Smooth muscle cell (in vitro differentiated cells): ENCODE data around the gene ENTPD1. TPM values are rescaled to one million over a fixed set of nuclear protein-coding genes. Genes with fewer than 3 reads are reported as not detected.

ENCODE experiments used
- DNase-seq: peaks from one replicate; lab custom pipeline; 2025; ENCODE audit not compliant: unreplicated experiment; lab: John Stamatoyannopoulos, UW
- H2AFZ ChIP-seq: fragments of 200-600 bp; sonication (generic); 2 replicates; pipeline ENCODE4 v1.6.0; 2016; ENCODE audit warnings: antibody characterized with exemption, low read depth, mild to moderate bottlenecking
- H3F3A ChIP-seq: fragments of 200-600 bp; sonication (generic); 2 replicates; pipeline ENCODE4 v1.6.0; 2017; ENCODE audit warnings: antibody characterized with exemption, low read depth
- H3K27ac ChIP-seq: fragments of 200-600 bp; sonication (generic); 2 replicates; pipeline ENCODE4 v1.5.1; 2016; ENCODE audit warnings: low read depth, mild to moderate bottlenecking
- H3K27me3 ChIP-seq: fragments of 200-600 bp; sonication (generic); 2 replicates; pipeline ENCODE4 v1.6.1; 2016; ENCODE audit warnings: low read depth, mild to moderate bottlenecking
- H3K36me3 ChIP-seq: fragments of 200-600 bp; sonication (generic); 2 replicates; pipeline ENCODE4 v1.5.1; 2016; ENCODE audit warnings: low read depth
- H3K4me1 ChIP-seq: fragments of 200-600 bp; sonication (generic); 2 replicates; pipeline ENCODE4 v1.5.1; 2016; ENCODE audit warnings: low read depth
- H3K4me2 ChIP-seq: fragments of 200-600 bp; sonication (generic); 2 replicates; pipeline ENCODE4 v1.6.0; 2016; ENCODE audit warnings: mild to moderate bottlenecking
- H3K4me3 ChIP-seq: fragments of 200-600 bp; sonication (generic); 2 replicates; pipeline ENCODE4 v1.5.1; 2016; ENCODE audit warnings: mild to moderate bottlenecking
- H3K79me2 ChIP-seq: fragments of 200-600 bp; sonication (generic); 2 replicates; pipeline ENCODE4 v1.6.0; 2016; ENCODE audit warnings: low read depth, mild to moderate bottlenecking
- H3K9ac ChIP-seq: fragments of 200-600 bp; sonication (generic); 2 replicates; pipeline ENCODE4 v1.6.0; 2016; ENCODE audit warnings: low read depth
- H3K9me3 ChIP-seq: fragments of 200-600 bp; sonication (generic); replicated peaks from 2 replicates; pipeline ENCODE4 v1.5.1; 2016; ENCODE audit warnings: low read depth
- H4K20me1 ChIP-seq: fragments of 200-600 bp; sonication (generic); 2 replicates; pipeline ENCODE4 v1.6.0; 2016; ENCODE audit warnings: low read depth
- WGBS: methylation state at CpG from one replicate; pipeline ENCODE4 v1.1.7; 2016; ENCODE audit warnings: low lambda C conversion rate; 5-methylcytosine and 5-hydroxymethylcytosine counted together
- polyA plus RNA-seq: library from polyadenylated mRNA; unstranded; fragments of >200 nt; fragmentation: Nextera tagmentation; extraction: Ambion mirVana; gene quantifications from 2 replicates; pipeline ENCODE4 v1.2.1, GENCODE V29; 2016
- total RNA-seq: library from RNA; depleted of rRNA; stranded (reverse); fragments of >200 nt; gene quantifications from 2 replicates; pipeline ENCODE4 v1.2.3, GENCODE V29; 2014
- TF ChIP-seq, protein P1 (sequence below): fragments of 200-600 bp; sonication (generic); IDR thresholded peaks from 2 replicates; pipeline ENCODE4 v1.5.1; 2017; ENCODE audit warnings: borderline replicate concordance, mild to moderate bottlenecking, antibody characterized with exemption; ENCODE audit not compliant: insufficient read depth, poor library complexity, severe bottlenecking

The ENTPD1 gene
- total and polyA plus RNA-seq, 2 experiments from 2014 or later: 2.7 to 5.0 TPM

DNA sequence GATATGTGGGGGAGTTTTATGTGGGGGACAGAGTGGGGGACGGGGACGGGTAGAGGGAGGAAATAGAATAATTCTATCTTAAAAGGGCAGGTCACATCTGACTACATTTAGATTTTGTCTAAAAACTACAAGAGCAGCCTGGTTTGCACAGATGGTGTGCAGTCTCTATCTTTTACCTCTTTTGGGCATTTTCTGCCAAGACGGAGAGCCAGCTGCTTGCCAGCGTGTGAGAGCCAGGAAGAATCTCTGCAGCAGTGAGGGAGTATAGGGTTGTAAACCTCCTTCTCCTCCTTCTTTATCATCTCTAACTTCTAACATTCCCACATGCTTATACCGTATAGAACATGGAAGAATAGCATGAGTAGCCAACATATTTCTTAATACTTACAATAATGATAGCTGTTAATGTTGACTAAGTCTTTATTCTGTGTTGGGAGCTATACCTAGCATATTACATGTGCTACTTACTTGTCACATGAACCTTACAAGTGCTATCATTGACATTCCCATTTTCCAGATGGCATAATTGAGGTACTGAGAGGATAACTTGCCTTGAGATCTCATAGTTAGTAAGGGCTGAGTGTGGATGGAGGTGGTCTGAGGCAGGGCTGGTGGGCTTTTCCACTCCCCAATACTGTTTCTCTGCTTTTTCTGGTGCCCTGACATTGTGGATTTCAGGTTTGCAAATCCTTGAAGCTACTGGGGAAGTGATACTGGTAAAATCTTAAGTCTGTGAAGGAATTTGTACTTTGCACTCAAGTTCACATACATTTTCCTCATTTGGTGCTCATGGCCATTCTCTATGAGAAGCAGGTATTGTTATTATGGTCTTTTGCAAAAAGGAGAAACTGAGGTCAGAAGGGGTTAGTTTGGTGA lies 1.1 kb downstream of the ENTPD1 start:
- H3K4me2 ChIP-seq: peak overlapping the region; percentile 85
- TF ChIP-seq, protein P1, sequence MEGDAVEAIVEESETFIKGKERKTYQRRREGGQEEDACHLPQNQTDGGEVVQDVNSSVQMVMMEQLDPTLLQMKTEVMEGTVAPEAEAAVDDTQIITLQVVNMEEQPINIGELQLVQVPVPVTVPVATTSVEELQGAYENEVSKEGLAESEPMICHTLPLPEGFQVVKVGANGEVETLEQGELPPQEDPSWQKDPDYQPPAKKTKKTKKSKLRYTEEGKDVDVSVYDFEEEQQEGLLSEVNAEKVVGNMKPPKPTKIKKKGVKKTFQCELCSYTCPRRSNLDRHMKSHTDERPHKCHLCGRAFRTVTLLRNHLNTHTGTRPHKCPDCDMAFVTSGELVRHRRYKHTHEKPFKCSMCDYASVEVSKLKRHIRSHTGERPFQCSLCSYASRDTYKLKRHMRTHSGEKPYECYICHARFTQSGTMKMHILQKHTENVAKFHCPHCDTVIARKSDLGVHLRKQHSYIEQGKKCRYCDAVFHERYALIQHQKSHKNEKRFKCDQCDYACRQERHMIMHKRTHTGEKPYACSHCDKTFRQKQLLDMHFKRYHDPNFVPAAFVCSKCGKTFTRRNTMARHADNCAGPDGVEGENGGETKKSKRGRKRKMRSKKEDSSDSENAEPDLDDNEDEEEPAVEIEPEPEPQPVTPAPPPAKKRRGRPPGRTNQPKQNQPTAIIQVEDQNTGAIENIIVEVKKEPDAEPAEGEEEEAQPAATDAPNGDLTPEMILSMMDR: no peak

DNA sequence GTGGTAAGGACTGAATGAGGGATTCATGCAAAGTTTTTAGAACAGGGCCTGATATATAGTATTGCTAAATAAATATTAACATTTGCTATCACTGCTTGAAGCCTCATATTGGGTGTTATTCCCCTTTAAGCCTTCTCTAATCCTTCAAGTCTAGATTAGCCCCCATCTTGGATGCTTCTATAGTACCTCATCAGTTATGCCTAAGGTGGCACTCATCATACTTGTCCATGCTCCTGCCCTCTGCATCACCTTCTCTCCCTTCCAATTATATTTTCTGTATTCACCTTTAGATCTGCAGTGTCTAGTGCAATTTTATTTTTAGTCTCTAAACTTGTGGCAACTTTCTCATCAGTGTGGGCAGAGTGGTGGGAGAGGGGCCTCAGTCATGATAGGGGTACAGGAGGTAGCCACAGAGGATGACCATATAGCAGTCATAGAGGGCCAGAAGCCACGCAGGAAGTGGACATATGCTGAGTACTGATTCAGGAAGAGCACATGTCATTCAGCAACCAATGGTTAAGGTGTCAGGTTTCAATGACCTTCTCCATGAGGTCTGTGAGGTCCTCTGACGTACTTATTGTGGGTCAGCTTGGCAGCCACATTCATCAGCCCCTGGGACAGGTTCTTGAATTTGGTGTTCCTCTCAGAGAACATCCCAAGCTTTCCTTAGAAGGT lies 2.5 kb downstream of the ENTPD1 start:
- H3K9me3 ChIP-seq: no peaks in the 10 kb centered on the region
- H3K36me3 ChIP-seq: no peaks in the 10 kb centered on the region
- no peaks in the 10 kb centered on the region for H3K79me2 ChIP-seq
- H3K4me2 ChIP-seq: no peak overlapping the region
- H2AFZ ChIP-seq: no peak overlapping the region
- H3K9ac ChIP-seq: no peak overlapping the region
- no peaks in the 10 kb centered on the region for H3F3A ChIP-seq
- H3K4me3 ChIP-seq: no peak overlapping the region
- DNase-seq: no peak
- no peak overlapping the region for H3K27ac ChIP-seq
- no peaks in the 10 kb centered on the region for H4K20me1 ChIP-seq
- no peaks in the 10 kb centered on the region for H3K27me3 ChIP-seq
- TF ChIP-seq, protein P1: no peak
- H3K4me1 ChIP-seq: peaks cover 14% of the 10 kb centered on the region
- 83% methylated on average over 2 of the region's 2 CpGs for WGBS

More for the DNA sequence above, 1.1 kb downstream of the ENTPD1 start:
- 62% methylated on average over 5 of the region's 5 CpGs for WGBS
- H3K27me3 ChIP-seq: no peaks in the 10 kb centered on the region
- no peaks in the 10 kb centered on the region for H3K36me3 ChIP-seq
- no peaks in the 10 kb centered on the region for H3K9me3 ChIP-seq
- H2AFZ ChIP-seq: peak overlapping the region; percentile 92
- H3K27ac ChIP-seq: no peak overlapping the region
- H3K4me3 ChIP-seq: peak overlapping the region; percentile 47
- no peaks in the 10 kb centered on the region for H4K20me1 ChIP-seq
- no peak overlapping the region for H3K9ac ChIP-seq
- H3K79me2 ChIP-seq: no peaks in the 10 kb centered on the region
- peaks cover 14% of the 10 kb centered on the region for H3K4me1 ChIP-seq
- no peak for DNase-seq
- no peaks in the 10 kb centered on the region for H3F3A ChIP-seq

DNA sequence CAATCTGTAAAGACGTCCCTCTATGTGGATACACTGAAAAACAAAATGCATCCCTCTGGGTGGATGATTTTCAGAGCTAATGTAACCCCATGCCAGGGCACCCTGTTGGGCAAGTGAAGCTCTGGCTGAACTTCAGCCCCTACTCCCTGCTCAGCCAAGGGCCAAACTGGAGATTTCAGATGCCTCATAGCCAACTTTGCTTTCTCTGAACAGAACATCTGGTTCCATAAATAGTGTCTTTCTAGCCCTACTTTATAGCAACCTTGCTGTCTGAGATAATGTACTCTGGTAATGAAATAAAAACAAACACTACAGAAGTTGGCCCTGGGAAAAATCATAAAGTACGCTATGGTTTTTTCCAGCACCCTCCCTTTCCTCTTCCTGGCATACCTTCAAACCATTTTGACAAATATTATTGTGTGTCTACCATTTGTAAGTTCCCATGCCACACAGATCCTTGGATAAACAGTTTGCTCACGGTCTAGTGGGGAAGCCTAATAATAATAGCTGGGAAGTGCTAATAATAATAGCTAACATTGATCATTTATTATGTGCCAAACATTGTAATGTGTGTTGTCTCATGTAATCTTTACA lies 3.4 kb downstream of the ENTPD1 start:
- 84% methylated on average over 3 of the region's 3 CpGs for WGBS
- H3K4me2 ChIP-seq: no peak overlapping the region

More for the DNA sequence above, 3.4 kb downstream of the ENTPD1 start:
- no peak for DNase-seq
- Histone ChIP-seq H3K9ac (no peak overlapping the region), H3K27ac (no peak overlapping the region), H4K20me1 (no peaks in the 10 kb centered on the region), H2AFZ (no peak overlapping the region), H3K9me3 (no peaks in the 10 kb centered on the region), H3F3A (no peaks in the 10 kb centered on the region), H3K4me1 (peaks cover 14% of the 10 kb centered on the region), H3K79me2 (no peaks in the 10 kb centered on the region), H3K36me3 (no peaks in the 10 kb centered on the region), H3K4me3 (no peak overlapping the region), H3K27me3 (no peaks in the 10 kb centered on the region)
- TF ChIP-seq, protein P1: no peak
